D721Med (cell line): Measurements from ENCODE around the gene PCDHB1.

ENCODE experiments used
- DNase-seq: peaks from one replicate; pipeline ENCODE4 v3.0.0; 2011; ENCODE audit warnings: low spot score; ENCODE audit not compliant: insufficient read length
- FAIRE-seq: peaks from 2 replicates; lab custom pipeline; 2011; peaks lifted over from hg19 to GRCh38; lab: Jason Lieb, UNC
- CTCF ChIP-seq: IDR thresholded peaks from 2 replicates; pipeline ENCODE4 v1.5.1; 2012; ENCODE audit warnings: mild to moderate bottlenecking, control low read depth; ENCODE audit not compliant: insufficient read depth; ENCODE audit errors: missing control alignments

Gene PCDHB1

GRCh38 chr5:141003791-141004611 is 47.2 kb upstream of the PCDHB1 start:
- FAIRE-seq (no peak), DNase-seq (no peak)
- no peak for TF ChIP-seq CTCF

GRCh38 chr5:141007791-141008190 is 43.4 kb upstream of the PCDHB1 start:
- FAIRE-seq (no peak), DNase-seq (no peak)
- no peak for TF ChIP-seq CTCF

GRCh38 chr5:141010047-141010793 is 41.0 kb upstream of the PCDHB1 start:
- no peak for TF ChIP-seq CTCF
- FAIRE-seq (no peak), DNase-seq (no peak)

- DNase-seq (no peak), FAIRE-seq (no peak)
- TF ChIP-seq CTCF = no peak
Measured at GRCh38 chr5:141017943-141018342, 33.2 kb upstream of the PCDHB1 start.

GRCh38 chr5:141022384-141022783 is 28.8 kb upstream of the PCDHB1 start:
- no peak for TF ChIP-seq CTCF
- DNase-seq (no peak), FAIRE-seq (no peak)

- FAIRE-seq = no peak
- TF ChIP-seq CTCF = no peak
Measured at GRCh38 chr5:141031006-141031405, 20.2 kb upstream of the PCDHB1 start.

More at GRCh38 chr5:141031006-141031405, 20.2 kb upstream of the PCDHB1 start:
- no peak for DNase-seq
